ENCODE results near the gene KIAA1586.
A peak's percentile ranks its signal among the peaks of the same experiment; 100 is the strongest.
"Not testable (repeated sequence)": the region's sequence is repeated elsewhere in the genome, so short reads cannot be mapped to it uniquely, and the experiment has no call there.

KIAA1586 gene, protein sequence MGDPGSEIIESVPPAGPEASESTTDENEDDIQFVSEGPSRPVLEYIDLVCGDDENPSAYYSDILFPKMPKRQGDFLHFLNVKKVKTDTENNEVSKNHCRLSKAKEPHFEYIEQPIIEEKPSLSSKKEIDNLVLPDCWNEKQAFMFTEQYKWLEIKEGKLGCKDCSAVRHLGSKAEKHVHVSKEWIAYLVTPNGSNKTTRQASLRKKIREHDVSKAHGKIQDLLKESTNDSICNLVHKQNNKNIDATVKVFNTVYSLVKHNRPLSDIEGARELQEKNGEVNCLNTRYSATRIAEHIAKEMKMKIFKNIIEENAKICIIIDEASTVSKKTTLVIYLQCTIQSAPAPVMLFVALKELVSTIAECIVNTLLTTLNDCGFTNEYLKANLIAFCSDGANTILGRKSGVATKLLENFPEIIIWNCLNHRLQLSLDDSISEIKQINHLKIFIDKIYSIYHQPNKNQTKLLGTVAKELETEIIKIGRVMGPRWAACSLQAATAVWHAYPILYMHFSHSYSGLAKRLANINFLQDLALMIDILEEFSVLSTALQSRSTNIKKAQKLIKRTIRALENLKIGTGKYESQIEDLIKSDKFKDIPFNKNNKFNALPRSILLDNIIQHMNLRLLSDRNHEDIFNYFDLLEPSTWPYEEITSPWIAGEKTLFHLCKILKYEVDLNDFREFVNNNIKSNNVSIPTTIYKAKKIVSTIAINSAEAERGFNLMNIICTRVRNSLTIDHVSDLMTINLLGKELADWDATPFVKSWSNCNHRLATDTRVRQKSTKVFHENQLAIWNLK

DNA sequence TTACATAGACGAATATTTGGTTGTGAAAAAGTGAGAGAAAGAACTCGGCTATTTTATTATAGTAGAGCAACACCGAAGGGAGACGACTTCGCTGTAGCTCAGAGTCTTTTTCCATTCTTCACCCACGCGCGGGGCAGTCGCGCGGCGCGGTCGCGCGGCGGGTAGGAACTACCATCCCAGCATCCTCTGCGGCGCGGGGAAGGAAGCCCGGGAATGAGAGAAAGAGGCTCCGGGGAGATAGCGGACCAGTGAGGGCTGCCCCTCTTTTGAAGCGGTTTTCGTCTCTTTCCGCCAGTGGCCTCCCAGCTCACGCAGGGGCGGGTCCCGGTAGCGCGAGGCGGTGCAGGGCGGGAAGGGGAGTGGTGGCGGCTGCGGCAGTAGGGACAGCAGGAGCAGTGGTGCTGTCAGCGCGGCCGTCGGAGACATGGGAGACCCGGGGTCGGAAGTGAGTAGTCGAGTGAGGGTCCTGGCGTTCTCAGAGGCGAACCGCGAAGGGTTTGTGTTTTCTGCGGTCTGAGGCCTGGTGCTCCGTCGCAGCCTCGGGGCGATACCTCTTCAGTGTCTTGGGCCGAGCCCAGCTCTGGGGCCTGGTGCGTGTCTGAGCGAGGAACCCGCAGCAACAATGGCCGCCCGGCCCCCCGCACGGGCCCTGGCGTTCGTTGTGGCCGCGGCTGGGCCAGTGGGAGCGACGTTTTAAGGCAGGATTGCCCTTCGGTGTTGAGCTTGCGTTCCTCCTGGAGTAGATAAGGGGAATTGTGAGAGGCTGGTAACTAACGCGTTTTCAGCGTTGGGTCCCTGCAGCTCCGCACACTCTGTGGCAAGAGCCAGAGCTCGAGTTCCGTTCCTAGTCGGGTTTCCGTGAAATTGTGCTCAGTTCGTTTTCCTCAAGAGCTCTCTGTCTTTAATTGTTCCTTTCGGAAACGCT, at the start of gene KIAA1586:
TSS of gene KIAA1586 (plus strand) at position 362 of the 925 bp plus-strand sequence. CDS start at position 425, 63 bp downstream.
- peak; percentile 71 for DNase-seq

DNA sequence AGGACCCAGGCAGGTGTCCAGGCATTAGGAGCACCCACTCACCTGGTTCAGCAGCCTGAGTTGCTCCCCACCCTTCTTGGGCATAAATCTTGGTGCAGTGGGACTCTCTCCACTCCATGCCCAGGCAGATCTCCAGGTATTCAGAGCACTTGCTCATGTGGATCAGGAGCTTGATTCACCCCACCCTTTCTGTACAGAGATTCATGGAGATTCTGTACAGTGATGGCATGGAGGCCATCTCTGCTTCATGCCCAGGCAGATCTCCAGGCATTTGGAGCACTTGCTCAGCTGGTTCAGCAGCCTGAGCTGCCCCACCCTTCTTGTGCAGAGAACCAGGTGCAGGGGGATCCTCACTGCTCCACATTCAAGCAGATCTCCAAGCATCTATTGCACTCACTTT, 47.4 kb upstream of the KIAA1586 start:
- no peak for DNase-seq

DNA sequence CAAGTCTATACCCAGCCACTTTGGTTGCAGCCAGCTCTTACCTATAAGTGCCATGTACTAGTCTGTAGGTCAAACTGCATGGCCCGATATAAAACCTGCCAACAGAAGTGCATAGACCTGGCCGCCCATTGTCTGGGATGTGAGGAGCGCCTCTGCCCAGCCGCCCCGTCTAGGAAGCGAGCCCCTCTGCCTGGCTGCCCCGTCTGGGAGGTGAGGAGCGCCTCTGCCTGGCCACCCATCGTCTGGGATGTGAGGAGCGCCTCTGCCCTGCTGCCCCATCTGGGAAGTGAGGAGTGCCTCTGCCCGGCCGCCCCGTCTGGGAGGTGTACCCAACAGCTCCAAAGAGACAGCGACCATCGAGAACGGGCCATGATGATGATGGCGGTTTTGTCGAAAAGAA, 46.7 kb upstream of the KIAA1586 start:
- not testable (repeated sequence) for DNase-seq

DNA sequence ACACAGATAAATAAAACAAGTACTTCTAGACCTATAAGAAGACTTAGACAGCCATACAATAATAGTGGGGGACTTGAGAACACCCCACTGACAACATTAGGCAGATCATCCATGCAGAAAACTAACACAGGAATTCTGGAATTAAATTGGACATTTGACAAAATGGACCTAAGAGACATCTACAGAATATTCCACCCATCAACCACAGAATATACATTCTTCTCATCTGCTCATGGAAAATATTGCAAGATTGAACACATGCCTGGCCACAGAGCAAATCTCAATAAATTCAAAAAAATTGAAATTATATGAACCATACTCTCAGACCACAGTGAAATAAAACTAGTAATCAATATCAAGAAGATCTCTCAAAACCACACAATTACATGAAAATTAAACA, 44.3 kb upstream of the KIAA1586 start:
- DNase-seq: no peak

DNA sequence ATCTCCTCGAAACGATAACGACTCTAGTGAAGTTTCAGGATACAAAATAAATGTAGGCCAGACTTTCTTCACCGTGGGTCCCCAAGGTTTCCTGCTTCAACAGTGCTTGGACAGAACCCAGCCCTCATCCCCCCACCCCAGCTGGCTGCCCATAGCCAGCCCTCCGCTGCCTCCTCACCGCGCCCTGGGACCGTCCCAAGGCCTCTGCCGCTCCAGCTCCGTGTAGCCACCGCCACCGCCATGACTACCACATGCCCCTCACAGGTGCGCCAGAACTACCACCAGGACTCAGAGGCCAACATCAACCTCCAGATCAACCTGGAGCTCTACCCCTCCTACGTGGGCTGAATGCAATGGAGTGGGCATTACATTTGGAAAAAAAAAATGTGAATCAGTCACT, 42.2 kb upstream of the KIAA1586 start:
- no peak for DNase-seq

DNA sequence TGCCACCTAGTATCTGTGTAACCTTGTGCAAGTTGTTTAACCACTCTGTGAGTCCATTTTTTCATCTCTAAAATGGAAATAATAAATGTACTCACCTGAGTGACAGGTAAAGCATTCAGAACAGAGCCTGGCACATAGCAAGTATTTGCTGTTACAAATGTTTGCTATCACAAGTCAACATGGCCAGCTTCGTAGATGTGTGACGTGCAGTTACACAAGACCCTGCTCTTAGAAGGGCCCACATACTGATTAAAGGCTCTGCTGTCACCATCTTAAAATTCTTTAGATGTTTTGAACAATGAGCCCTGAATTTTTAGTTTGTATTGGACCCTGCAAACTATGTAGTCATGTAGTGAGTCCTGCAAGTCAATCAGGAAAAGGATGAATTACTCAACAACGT, 40.4 kb upstream of the KIAA1586 start:
- no peak for DNase-seq

DNA sequence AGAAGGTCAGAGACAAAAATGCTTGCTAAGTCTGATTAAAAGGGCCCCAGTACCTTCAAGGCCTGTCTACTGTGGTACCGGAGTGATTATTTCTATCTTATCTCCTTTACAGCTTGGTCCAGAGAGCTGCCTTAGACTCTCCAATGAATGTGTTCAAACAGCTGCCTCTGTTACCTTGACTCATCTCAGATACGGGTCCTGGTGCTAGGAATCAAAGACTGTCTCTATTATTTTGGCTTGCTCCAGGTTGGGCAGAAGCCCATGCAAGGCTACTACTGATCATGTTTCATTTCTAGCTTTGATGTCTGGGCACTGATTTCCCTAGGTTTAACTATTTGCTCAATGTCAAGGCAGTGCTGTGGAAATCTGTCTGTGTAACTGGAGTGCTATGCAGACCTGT, 38.4 kb upstream of the KIAA1586 start:
- not testable (repeated sequence) for DNase-seq

DNA sequence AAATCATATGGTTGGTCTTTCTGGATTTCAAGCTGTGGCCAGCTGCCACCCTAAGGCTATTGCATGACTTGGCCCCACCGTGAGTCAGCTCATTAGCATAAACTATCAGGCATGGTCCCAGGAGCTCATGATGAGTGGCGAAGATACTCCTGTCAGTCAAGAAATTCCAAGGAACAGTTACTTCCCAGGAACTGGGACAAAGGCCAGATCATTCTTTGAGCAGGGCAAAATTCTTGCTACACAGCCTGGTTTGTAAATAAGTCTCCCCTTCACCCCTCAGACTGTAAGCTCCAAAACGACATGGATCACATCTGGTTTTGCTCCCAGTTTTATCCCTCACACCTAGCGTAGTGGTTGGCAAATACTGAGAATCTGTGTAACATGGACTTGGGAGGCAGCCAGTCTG, 33.0 kb upstream of the KIAA1586 start:
- no peak for DNase-seq

DNA sequence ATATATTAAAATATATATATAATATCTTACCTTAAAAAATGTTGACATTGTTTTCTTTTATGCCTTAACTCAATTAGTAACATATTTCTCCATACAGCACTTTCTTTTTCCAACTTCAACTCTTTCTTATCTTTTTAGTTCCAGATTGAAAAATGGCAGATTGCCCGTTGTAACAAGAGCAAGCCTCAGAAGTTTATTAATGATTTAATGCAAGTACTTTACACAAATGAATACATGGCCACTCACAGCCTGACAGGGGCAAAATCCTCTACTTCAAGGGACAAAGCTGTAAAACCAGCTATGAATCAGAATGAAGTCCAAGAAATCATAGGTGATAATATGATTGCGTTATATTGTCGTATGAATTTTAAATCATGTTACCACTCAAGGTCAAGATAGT, 29.4 kb upstream of the KIAA1586 start:
- DNase-seq: no peak

DNA sequence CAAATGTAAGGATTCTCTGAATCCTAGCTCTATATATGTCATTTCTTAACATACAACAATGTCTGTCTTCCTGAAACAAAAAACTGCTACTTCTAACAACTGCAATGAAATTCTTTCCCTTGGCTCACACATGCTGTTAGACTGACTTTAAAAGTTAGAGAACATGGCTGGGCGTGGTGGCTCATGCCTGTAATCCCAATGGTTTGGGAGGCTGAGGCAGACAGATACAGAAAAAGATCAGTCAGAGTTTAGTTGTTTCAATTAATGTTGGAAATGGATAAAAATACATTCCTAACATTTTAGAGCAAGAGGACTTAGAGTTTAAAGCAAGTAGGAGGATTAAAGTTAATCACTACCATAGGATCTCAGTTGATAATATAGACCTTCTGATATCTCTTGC, 28.7 kb upstream of the KIAA1586 start:
- no peak for DNase-seq

DNA sequence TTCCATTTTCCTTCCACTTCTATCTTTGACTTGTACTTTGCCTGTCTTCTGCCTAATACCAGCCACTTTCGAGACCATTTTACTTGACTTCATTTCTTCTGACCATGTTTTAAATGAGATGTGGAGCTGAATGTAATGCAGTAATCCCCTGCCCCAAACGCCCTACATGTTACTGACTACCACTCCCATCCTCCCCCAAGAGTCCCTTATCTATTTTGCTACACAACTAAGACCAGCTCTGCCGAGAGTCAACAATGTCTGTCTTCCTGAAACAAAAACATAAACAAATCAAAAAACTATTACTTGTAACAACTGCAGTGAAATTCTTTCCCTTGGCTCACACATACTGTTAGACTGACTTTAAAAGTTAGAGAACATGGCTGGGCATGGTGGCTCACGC, 27.1 kb upstream of the KIAA1586 start:
- no peak for DNase-seq

DNA sequence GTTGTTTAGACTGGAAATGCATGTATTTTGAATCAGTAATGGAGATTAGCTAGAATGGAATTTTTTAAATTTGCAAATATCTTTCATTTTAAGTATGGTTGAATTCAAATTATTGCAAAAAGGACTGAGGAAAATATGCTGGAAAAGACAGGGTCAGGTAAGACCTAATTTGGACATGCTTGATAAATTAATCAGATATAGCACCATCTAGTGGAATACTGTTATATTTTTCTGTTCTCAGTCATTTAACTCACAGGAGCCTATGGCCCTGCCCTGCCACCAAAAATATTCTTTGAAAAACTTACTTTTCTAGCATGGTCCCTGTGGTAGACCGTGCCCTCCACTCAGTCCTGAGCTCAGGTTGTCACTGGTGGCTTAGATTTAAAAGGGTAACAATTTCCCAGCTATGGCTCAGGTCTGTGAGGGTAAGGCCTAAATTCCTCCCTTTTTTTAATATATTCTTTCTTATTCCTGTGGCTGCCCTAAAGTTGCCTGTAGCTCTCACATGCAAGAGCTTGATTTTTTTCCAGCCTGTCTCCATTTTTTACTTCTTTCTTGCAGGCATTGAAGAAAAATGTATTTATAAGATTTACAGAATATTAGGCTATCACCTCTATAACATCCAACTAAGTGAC, 25.3 kb upstream of the KIAA1586 start:
- DNase-seq: no peak

DNA sequence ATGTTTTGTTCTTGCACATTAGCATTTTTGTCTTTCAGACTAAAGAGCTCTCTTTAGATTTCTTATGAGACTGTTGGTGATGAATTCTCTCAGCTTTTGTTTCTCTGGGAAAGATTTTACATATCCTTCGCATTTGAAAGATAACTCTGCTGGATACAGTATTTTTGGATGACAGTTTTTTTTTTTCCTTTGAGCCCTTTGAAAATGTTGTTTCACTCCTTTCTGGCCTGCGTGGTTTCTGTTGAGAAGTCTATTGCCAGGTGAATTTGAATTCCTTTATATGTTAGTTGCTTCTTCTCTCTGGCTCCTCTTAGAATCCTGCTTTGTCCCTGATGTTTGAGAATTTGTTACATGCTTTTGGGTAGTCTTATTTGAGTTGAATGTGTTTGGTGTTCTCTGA, 22.2 kb upstream of the KIAA1586 start:
- no peak for DNase-seq

DNA sequence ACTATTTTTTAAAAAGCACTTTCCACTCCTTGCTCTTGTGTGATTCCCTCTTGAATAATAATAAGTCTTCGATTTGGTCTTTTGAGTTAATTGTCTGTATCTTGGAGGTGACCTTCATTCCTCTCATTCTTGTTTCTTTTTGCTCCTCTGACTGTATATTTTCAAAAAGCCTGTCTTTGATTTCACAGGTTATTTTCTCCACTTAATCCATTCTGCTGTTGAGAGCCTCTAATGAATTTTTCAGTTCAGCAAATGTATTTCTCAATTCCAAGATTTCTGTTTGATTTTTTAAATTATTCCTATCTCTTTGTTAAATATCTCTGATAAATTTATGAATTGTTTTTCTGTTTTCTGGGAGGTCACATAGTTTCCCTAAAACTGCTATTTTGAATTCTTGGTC, 21.7 kb upstream of the KIAA1586 start:
- DNase-seq: no peak

DNA sequence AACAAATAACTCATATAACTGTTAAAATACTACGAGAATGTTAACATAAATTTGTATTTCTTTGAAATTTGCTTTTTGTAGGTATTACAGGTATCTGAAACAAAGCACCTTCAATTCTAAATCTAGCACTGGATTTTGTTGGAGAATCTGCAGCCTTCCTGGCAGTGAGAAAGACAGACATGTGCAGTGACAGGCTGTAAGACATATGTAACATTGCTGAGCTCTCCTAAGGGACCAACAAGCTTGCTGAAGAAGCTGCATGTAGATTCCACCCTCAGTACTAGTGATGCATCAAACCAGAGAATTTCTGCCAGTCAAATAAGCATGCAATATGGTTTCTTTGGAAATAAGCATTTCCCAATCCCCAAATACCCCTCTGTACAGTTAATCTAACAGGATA, 20.5 kb upstream of the KIAA1586 start:
- no peak for DNase-seq

DNA sequence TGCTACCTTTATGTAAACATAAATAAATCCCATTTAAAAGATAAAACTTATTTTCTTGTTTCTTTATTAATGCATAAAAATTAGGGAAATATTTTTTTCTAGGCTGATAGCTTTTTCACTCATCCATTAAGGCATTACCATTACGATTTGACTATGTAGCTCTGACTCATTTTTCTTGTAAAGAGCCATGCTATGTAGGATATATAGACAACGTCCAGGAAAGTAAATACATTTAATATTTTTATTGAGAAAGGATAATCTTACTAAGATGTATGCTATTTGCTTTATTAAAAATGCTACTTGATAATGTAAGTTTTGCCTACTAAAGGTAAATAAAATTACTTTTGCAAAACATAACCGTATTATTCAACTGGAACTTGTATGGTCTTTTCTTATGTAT, 19.2 kb upstream of the KIAA1586 start:
- DNase-seq: no peak

DNA sequence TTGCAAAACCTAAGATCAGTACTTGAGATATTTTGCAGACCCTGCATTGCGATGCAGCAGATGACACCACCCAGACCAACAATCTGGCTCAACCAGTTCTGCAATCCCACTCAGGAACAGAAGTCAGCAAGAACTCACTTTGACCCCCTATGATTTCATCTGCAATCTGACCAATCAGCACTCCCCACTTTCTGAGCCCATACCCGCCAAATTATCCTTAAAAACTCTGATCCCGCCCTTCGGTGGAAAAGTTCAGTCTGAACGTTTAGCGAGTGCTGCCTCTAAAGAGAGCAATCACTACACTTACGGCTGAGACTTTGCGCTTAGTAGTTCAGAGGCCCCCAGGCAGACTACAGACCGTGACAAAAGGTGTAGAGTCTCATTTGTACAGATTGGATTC, 17.3 kb upstream of the KIAA1586 start:
- DNase-seq: no peak

DNA sequence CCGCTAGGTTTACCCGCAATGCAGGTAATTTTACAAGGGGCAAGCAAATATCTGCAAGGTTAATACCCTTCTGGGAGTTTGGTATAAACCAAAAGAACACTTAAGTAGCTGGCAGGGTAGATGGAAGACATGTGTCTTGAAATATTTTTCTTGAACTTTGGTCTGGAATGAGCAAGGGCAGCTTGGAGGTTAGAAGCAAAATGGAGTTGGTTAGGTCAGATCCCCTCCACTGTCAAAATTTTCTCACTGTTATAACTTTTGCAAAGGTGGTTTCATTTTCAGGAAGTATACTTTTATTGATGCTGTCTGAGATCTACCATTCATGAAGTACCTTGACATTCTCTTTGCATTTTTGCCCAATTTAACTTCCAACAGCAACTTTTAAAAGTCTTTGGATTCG, 13.3 kb upstream of the KIAA1586 start:
- DNase-seq: no peak

DNA sequence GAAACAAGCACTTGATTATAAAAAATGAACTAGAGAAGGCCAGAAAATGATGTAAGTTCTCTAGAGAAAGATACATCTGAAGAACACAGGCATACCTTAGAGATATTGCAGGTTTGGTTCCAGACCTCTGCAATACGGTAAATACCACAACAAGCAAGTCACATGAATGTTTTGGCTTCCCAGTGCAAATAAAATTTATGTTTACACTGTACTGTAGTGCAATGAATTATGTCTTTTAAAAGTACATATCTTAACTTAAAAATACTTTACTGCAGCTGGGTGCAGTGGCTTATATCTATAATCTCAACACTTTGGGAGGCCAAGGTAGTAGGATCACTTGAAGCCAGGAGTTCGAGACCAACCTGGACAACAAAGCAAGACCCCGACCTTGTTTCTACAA, 10.9 kb upstream of the KIAA1586 start:
- DNase-seq: no peak

DNA sequence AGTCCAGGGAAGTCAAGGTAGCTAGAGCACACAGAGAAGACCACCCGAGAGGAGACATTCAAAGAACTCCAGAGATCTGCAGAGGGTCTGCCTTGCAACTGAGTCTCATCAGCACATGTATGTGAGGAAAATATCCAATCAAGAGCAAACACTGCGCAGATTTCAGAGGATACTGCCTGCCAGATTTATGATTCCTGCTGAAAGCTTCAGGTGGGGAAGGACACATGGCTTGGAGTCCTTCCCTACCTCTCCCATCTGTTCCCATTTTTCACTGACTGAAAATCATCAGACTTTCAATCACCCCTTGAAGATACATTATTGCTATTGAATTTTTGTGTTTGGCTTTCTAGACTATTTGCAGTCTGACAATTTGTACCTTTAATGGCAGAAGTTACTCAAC, 7.6 kb upstream of the KIAA1586 start:
- no peak for DNase-seq

DNA sequence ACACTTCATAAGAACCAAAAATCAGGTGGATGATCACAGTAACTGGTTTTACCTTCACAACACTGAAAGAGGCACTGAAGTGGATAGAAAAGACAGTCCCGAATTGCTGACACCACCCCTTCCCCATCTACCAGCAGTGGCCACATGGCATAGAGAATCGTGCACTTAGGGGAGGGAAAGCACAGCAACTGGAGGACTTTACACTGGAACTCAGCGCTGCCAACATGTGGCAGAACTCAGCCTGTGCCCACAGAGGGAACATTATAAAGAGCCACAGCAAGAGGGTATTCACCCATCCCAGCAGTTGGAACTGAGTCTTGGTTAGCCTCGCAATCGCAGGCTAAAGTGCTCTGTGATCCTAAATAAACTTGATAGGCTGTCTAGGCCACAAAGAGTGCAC, 6.5 kb upstream of the KIAA1586 start:
- no peak for DNase-seq

DNA sequence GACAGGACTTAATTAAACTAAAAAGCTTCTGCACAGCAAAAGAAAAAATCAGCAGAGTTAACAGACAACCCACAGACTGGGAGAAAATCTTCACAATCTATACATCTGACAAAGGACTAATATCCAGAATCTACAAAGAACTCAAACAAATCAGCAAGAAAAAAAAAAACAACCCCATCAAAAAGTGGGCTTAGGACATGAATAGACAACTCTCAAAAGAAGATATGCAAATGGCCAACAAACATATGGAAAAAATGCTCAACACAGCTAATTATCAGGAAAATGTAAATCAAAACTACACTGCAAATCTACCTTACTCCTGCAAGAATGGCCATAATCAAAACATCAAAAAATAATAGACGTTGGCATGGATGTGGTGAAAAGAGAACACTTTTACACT, 2.4 kb upstream of the KIAA1586 start:
- not testable (repeated sequence) for DNase-seq

DNA sequence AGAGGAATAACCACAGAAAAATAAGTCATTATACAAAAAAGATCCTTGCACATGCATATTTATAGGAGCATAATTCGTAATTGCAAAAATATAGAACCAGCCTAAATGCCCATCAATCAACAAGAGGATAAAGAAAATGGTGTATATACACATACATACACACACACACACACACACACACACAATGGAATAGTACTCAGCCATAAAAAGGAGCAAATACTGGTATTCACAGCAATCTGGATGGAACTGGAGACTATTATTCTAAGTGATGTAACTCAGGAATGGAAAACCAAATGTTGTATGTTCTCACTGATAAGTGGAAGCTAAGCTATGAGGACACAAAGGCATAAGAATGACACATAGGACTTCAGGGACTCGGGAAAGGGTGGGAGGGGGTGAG, 1.9 kb upstream of the KIAA1586 start:
- no peak for DNase-seq
